Measurements from ENCODE around the gene AUTS2.

GRCh38 chr7:69678494-69679187 is 80.4 kb downstream of the AUTS2 start:
- TF ChIP-seq SUZ12 (IDR thresholded peaks at IDR 0.05; ENCODE audit: low read length) (no peak), GTF2F1 (IDR thresholded peaks at IDR 0.05; ENCODE audit: borderline replicate concordance, low read depth, low read length) (no peak), POLR2A (IDR thresholded peaks at IDR 0.05; ENCODE audit: control extremely low read depth in 1 of 2, low read depth in 2 of 2, low read length in 2 of 2) (no peak), USF2 (IDR thresholded peaks at IDR 0.05; ENCODE audit: low read length) (no peak), KDM5A (IDR thresholded peaks at IDR 0.05; ENCODE audit: low read length) (no peak), CTCF (IDR thresholded peaks at IDR 0.05; ENCODE audit: control extremely low read depth in 1 of 3, insufficient read depth in 1 of 3, low read depth in 1 of 3, low read length in 3 of 3) (no peak), POLR2AphosphoS5 (IDR thresholded peaks at IDR 0.05; ENCODE audit: low read depth, low read length) (no peak), BCL11A (IDR thresholded peaks at IDR 0.05; ENCODE audit: low read depth in 2 of 2, low read length in 2 of 2) (no peak), EP300 (IDR thresholded peaks at IDR 0.05; ENCODE audit: borderline replicate concordance in 1 of 2, low read depth in 2 of 2, low read length in 2 of 2) (no peak), RXRA (IDR thresholded peaks at IDR 0.05; ENCODE audit: insufficient read depth, low read depth, low read length) (no peak), EZH2 (IDR thresholded peaks at IDR 0.05; ENCODE audit: low read depth, low read length, severe bottlenecking) (no peak)
